HCT116 (cell line): ENCODE measurements around the gene GALNT17.

Experiments used
- ATF3 ChIP-seq: IDR thresholded peaks from 2 replicates; pipeline ENCODE4 v1.6.1; 2012
- CEBPB ChIP-seq: IDR thresholded peaks from 2 replicates; pipeline ENCODE4 v1.6.1; 2012; ENCODE audit warnings: low read depth
- CTCF ChIP-seq, 3 experiments: fragments of 200-600 bp in 1 of 3; sonication (generic) in 1 of 3; IDR thresholded peaks in 2 of 3; conservative IDR thresholded peaks in 1 of 3; 2 replicates each; pipeline ENCODE4 v1.5.1; 2012 to 2017; ENCODE audit warnings: low read depth in 2 of 3, low read length in 2 of 3, antibody characterized with exemption in 1 of 3, borderline replicate concordance in 1 of 3, control low read depth in 1 of 3, mild to moderate bottlenecking in 1 of 3, mixed read lengths in 1 of 3, mixed run types in 1 of 3, moderate library complexity in 1 of 3; ENCODE audit not compliant: insufficient read depth in 1 of 3
- ELF1 ChIP-seq: IDR thresholded peaks from 2 replicates; pipeline ENCODE4 v1.6.1; 2012; ENCODE audit warnings: low read depth, borderline replicate concordance
- EZH2 ChIP-seq: fragments of 200-600 bp; sonication (generic); IDR thresholded peaks from 2 replicates; pipeline ENCODE4 v1.6.1; 2017; ENCODE audit warnings: antibody characterized with exemption, mixed run types
- EZH2phosphoT487 ChIP-seq: fragments of 200-600 bp; IDR thresholded peaks from 2 replicates; pipeline ENCODE4 v1.6.1; 2018; ENCODE audit warnings: antibody characterized with exemption, borderline replicate concordance
- MAX ChIP-seq: IDR thresholded peaks from 2 replicates; pipeline ENCODE4 v1.6.1; 2012
- POLR2A ChIP-seq: IDR thresholded peaks from 2 replicates; pipeline ENCODE4 v1.7.0; 2011; ENCODE audit warnings: borderline replicate concordance; ENCODE audit not compliant: insufficient read depth, insufficient read length; ENCODE audit errors: extremely low read depth
- POLR2AphosphoS5 ChIP-seq: IDR thresholded peaks from 2 replicates; pipeline ENCODE4 v1.6.1; 2011; ENCODE audit warnings: mild to moderate bottlenecking, low read depth, low read length, moderate library complexity
- RAD21 ChIP-seq: IDR thresholded peaks from 2 replicates; pipeline ENCODE4 v1.6.1; 2012; ENCODE audit warnings: low read depth, mild to moderate bottlenecking
- REST ChIP-seq: IDR thresholded peaks from 2 replicates; pipeline ENCODE4 v1.6.1; 2012; ENCODE audit warnings: low read depth
- ZFX ChIP-seq: fragments of 450-650 bp; IDR thresholded peaks from 2 replicates; pipeline ENCODE4 v1.6.1; 2017

- no peak for TF ChIP-seq CTCF (IDR thresholded peaks at IDR 0.05 in 2 of 3, conservative IDR thresholded peaks at IDR 0.05 in 1 of 3; ENCODE audit: borderline replicate concordance in 1 of 3, insufficient read depth in 1 of 3, low read depth in 2 of 3, low read length in 2 of 3)
- no peak for TF ChIP-seq MAX
- no peak for TF ChIP-seq POLR2A
- no peak for TF ChIP-seq EZH2
- no peak for TF ChIP-seq POLR2AphosphoS5
- no peak for TF ChIP-seq RAD21
- TF ChIP-seq ZFX = no peak
- no peak for TF ChIP-seq ELF1
- no peak for TF ChIP-seq REST
- TF ChIP-seq CEBPB = no peak
- no peak for TF ChIP-seq EZH2phosphoT487
- TF ChIP-seq ATF3 = no peak
Measured at GRCh38 chr7:71479231-71479630, 347.3 kb downstream of the GALNT17 start.
